LNCaP clone FGC (cell line): ENCODE measurements around the gene SLC25A28.
A peak's percentile ranks its signal among the peaks of the same experiment; 100 is the strongest.

Source experiments
- DNase-seq: peaks from one replicate; pipeline ENCODE4 v3.0.0-alpha.2; 2011; ENCODE audit warnings: low read depth
- H3K4me3 ChIP-seq: 2 replicates; pipeline ENCODE4 v1.5.1; 2011; ENCODE audit warnings: mild to moderate bottlenecking, low read depth, low read length, control low read depth
- CTCF ChIP-seq: IDR thresholded peaks from 2 replicates; pipeline ENCODE4 v1.5.1; 2012; ENCODE audit warnings: mild to moderate bottlenecking; ENCODE audit not compliant: control insufficient read depth, insufficient read depth; ENCODE audit errors: extremely low read depth

SLC25A28 gene

DNA sequence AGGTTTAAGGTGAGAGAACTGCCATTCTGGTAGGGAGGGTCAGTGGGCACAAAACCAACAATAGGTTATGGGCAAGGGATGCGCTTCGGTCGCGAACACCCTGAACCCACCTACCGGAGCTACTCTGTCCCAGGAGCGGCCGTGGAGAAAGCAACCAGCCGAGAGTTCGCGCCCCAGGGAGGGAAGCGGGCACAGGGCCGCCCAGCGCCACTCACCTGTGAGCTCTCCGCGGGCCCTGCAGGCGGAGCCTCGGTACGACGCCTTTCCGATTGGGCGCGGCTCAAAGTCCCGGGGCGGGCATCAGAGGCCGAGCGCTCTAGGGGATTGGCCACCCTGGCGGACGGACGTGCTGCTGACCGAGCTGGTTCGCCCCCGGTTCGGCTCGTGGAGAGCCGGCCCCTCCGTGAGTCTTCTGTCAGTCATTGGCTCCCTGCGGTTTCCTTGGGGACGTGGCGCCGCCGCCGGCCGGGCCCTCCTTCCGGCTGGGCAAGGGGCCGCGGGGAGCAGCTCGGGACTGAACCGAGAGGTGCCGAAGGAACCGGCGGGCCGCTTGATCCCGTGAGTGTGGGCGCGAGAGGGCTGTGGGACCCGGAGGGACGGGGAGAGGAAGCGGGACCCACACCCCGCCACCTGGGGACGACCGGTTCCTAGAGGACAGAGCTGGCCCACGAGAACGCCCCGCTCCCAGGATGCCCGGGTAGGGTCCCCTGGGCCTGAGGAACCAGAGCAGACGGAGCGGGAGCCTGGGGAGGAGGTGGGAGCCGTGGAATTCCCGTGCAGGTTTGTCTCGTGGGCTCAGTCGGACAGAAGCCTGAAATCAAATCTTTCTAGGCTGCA is 39.0 kb upstream of the SLC25A28 start, which contains the start of gene ENTPD7:
TSS of gene ENTPD7 (plus strand) at position 479 of the 837 bp plus-strand sequence. CDS start 448 bp downstream, outside the sequence.
- DNase-seq: peak; percentile 74
- no peak for TF ChIP-seq CTCF
- H3K4me3 ChIP-seq: peak within 1 kb of the TSS; percentile 77

DNA sequence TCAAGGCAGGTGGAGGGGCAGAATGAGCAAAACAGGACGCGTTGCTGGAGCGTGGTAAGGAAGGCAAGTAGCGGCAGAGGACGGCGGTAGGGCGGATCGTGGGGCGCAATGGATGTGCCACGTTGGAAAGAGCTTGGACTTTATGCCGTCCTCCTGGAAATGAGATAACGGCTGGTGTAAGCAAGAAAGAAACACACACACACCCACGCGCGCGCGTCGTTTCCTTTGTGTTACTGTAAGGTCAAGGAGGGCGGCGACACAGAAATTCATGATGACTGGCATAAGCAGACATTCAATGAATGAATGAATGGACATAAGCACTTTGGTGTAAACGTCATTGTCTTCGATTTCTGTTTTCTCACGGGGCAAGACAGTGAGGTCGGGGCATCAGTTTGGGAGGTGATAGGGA is 38.4 kb upstream of the SLC25A28 start:
- TF ChIP-seq CTCF: no peak
- no peak for DNase-seq
- peak overlapping the region; percentile 77 for H3K4me3 ChIP-seq

DNA sequence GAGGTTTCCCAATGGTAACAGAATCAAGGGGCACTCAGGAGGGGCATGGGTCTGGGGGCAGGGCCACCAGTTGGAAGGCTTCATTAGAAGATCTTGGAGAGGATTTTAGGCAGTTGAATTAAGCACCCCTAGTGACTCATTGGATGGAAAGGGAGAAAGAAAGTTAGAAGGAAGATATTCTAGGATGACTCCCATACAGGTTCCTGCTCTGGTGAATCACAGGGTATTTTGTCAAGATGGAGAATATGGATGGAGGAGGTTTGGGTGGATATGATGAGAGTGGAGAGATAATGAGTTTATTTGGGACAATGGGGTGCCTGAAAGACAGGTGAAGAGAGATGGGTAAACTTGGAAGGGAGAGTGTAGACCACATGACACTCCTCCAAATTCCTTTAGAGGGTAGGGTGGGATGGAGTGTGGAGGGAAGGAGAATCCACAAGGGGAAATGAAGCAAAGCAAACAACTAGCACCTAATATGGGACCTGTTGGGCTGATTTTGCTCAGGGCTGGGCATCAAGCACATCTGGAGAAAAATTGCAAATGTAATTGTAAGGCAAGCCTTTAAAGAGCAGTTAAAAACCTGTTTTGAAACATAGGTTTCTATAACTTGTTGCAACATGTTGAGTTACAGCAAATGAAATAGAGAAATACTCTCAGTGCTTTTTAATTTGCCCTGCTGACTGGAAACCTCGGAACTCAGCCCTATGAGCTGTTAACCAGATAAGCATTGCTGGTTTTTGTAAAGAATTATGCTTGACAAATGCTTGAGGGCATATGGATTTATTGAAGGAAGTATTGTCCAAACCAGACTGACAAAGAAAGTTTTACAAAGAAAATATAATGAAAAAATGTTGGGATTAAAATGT is 36.2 kb upstream of the SLC25A28 start:
- TF ChIP-seq CTCF: no peak
- DNase-seq: no peak
- no peak overlapping the region for H3K4me3 ChIP-seq

GRCh38 chr10:99654390-99655175 is 34.3 kb upstream of the SLC25A28 start:
- DNase-seq: no peak
- no peak for TF ChIP-seq CTCF
- no peak overlapping the region for H3K4me3 ChIP-seq

GRCh38 chr10:99652800-99653390 is 32.7 kb upstream of the SLC25A28 start:
- no peak for TF ChIP-seq CTCF
- DNase-seq: no peak
- H3K4me3 ChIP-seq: no peak overlapping the region

- TF ChIP-seq CTCF: no peak
- no peak for DNase-seq
- no peak overlapping the region for H3K4me3 ChIP-seq
Measured at GRCh38 chr10:99648717-99649116, 28.5 kb upstream of the SLC25A28 start.
